Spleen (tissue), 11 donors: ENCODE results near the gene SMYD1. TPM values are rescaled to one million over a fixed set of nuclear protein-coding genes. Genes with fewer than 3 reads are reported as not detected.

ENCODE experiments used
- DNase-seq: peaks from one replicate; pipeline ENCODE4 v3.0.0-alpha.2; 2020
- H3K27ac ChIP-seq, 8 donors: fragments of 200-600 bp; sonication (generic) in 7 of 8; 1 replicate in 4 of 8; 2 replicates in 4 of 8; pipeline versions ENCODE4 v1.5.0 to v1.8.0; 2016 to 2021; ENCODE audit warnings: inconsistent platforms in 4 of 8, mild to moderate bottlenecking in 4 of 8, moderate library complexity in 1 of 8
- H3K27me3 ChIP-seq, 7 donors: fragments of 200-600 bp; sonication (generic) in 6 of 7; replicated peaks in 1 of 7; 1 replicate in 4 of 7; 2 replicates in 3 of 7; pipeline versions ENCODE4 v1.5.0 to v1.8.0; 2016 to 2021; ENCODE audit warnings: inconsistent platforms in 3 of 7, mild to moderate bottlenecking in 1 of 7
- H3K36me3 ChIP-seq, 6 donors: fragments of 200-600 bp; sonication (generic) in 5 of 6; 1 replicate in 4 of 6; 2 replicates in 2 of 6; pipeline versions ENCODE4 v1.5.0 to v1.8.0; 2016 to 2021; ENCODE audit warnings: inconsistent platforms in 2 of 6
- H3K4me1 ChIP-seq, 6 donors: fragments of 200-600 bp; sonication (generic) in 5 of 6; 1 replicate in 3 of 6; 2 replicates in 3 of 6; pipeline versions ENCODE4 v1.5.0 to v1.8.0; 2016 to 2021; ENCODE audit warnings: inconsistent platforms in 3 of 6
- H3K4me3 ChIP-seq, 8 donors: fragments of 200-600 bp; sonication (generic) in 7 of 8; 1 replicate in 4 of 8; 2 replicates in 4 of 8; pipeline versions ENCODE4 v1.5.0 to v1.8.0; 2016 to 2021; ENCODE audit warnings: inconsistent platforms in 4 of 8, mild to moderate bottlenecking in 4 of 8, moderate library complexity in 2 of 8
- H3K9me3 ChIP-seq, 8 donors: fragments of 200-600 bp; sonication (generic) in 7 of 8; 1 replicate in 4 of 8; 2 replicates in 4 of 8; pipeline versions ENCODE4 v1.5.0 to v1.8.0; 2016 to 2021; ENCODE audit warnings: inconsistent platforms in 4 of 8
- POLR2A ChIP-seq, 3 donors: fragments of 450-650 bp; IDR thresholded peaks; one replicate each; pipeline ENCODE4 v1.5.1; 2017; ENCODE audit warnings: antibody characterized with exemption in 3 of 3, mild to moderate bottlenecking in 1 of 3
- POLR2AphosphoS5 ChIP-seq, 3 donors: sonication (generic); formaldehyde crosslinking; IDR thresholded peaks; one replicate each; pipeline ENCODE4 v1.5.1; 2017; ENCODE audit warnings: antibody characterized with exemption in 3 of 3
- WGBS, 5 donors: extraction: QIAGEN DNeasy Blood & Tissue Kit in 3 of 5; methylation state at CpG; one replicate each; pipeline versions ENCODE4 v1.1.5 to v1.1.7; 2013 to 2018; 5-methylcytosine and 5-hydroxymethylcytosine counted together
- intact Hi-C: fragments of 100-400 bp; cut with DNase I; formaldehyde crosslinking; loops from one replicate; pipeline ENCODE4 v1.15.0; 2023; ENCODE audit warnings: low total_unique reads
- polyA plus RNA-seq, 3 donors: library from polyadenylated mRNA; stranded (reverse); fragments of 200-250 nt; gene quantifications; one replicate each; pipeline ENCODE4 v1.2.1, GENCODE V29; 2013
- total RNA-seq, 7 donors: library from RNA; depleted of rRNA in 3 of 7; stranded (reverse); fragments of >200 nt in 3 of 7; fragmentation: NEBNext Ultra II Directional in 4 of 7; extraction: Animal tissue kit (Norgen Biotek cat#: 25700) in 4 of 7; gene quantifications; one replicate each; pipeline versions ENCODE4 v1.1.0 to v1.2.1, GENCODE V29; 2016 to 2021
- TF ChIP-seq, protein P1 (sequence below), 11 experiments: fragments of 200-600 bp in 7 of 11; fragments of 450-650 bp in 4 of 11; sonication (generic) in 4 of 11; IDR thresholded peaks in 8 of 11; conservative IDR thresholded peaks in 3 of 11; 1 replicate in 7 of 11; 2 replicates in 4 of 11; pipeline versions ENCODE4 v1.4.0 to v1.8.0; 2016 to 2021; ENCODE audit warnings: antibody characterized with exemption in 11 of 11, inconsistent platforms in 4 of 11, mild to moderate bottlenecking in 1 of 11
- donor health status: healthy with polysubstance abuse.
- donor health status: DM: no; HTN: no; CAD: no; lungs with moderate emphysema.
- donor health status: DM: no; HTN: no; CAD: no.
- donor health status: Bipolar disorder and iron deficiency.
- donor health status: healthy.
- donor health status: DM: no; HTN: no; CAD: no.
- donor health status: DM: yes; HTN: yes; CAD: no.

The SMYD1 gene
- total and polyA plus RNA-seq, 10 donors, result 0.02 to 0.07 TPM; not detected in 8

DNA sequence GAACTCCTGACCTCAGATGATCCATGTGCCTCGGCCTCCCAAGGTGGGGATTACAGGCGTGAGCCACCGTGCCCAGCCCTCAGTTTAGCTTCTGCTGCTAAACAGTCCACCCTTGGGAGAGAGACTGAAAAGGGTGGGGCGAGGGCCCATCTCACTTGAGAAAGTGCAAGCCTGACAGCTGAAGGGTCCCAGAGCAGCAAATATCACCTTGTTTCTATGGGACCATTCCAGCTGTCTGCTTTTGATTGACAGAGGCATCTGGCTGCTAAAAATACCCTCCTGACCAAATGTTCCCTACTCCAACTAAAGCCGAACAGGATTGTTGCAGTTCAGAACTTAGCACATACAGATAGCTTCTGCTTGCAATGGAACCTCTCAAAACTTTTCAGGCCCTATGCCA is 436 bp upstream of the SMYD1 start:
- no peak for DNase-seq
- TF ChIP-seq, protein P1, sequence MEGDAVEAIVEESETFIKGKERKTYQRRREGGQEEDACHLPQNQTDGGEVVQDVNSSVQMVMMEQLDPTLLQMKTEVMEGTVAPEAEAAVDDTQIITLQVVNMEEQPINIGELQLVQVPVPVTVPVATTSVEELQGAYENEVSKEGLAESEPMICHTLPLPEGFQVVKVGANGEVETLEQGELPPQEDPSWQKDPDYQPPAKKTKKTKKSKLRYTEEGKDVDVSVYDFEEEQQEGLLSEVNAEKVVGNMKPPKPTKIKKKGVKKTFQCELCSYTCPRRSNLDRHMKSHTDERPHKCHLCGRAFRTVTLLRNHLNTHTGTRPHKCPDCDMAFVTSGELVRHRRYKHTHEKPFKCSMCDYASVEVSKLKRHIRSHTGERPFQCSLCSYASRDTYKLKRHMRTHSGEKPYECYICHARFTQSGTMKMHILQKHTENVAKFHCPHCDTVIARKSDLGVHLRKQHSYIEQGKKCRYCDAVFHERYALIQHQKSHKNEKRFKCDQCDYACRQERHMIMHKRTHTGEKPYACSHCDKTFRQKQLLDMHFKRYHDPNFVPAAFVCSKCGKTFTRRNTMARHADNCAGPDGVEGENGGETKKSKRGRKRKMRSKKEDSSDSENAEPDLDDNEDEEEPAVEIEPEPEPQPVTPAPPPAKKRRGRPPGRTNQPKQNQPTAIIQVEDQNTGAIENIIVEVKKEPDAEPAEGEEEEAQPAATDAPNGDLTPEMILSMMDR (IDR thresholded peaks at IDR 0.05 in 8 of 11, conservative IDR thresholded peaks at IDR 0.05 in 3 of 11), result no peak
- TF ChIP-seq POLR2AphosphoS5 (IDR thresholded peaks at IDR 0.05) (no peak), POLR2A (IDR thresholded peaks at IDR 0.05) (no peak)
- Histone ChIP-seq H3K36me3 (no peaks in the 10 kb centered on the region), H3K4me3 (no peak overlapping the region), H3K9me3 (no peaks in the 10 kb centered on the region), H3K4me1 (no peaks in the 10 kb centered on the region), H3K27ac (no peak overlapping the region), H3K27me3 (peaks cover 0 to 7% (median 0%) of the 10 kb centered on the region in 7 donors)
- WGBS, 5 donors, result 81 to 96% (median 89%) methylated on average over 5 of the region's 5 CpGs
- intact Hi-C loops, result no loop called here

DNA sequence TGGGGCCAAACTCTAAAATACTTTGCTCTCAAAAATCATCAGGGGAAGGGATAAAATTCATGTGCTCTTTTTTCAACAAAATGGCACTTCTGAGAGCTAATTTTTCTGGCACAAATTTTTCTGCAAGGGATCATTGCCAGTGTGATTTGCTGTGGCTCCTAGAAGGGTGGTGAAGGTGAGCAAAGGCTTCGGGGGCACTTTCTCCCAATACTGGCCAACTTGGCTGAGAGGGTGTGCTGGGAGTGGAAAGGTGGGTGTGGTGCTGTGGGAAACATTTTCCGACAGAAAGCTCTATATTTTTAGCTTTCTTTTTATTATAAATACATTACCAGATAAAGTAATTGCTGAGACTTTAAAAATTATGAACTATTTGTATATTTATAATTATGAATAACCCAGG is 419 bp downstream of the SMYD1 start:
- H3K4me1 ChIP-seq, result no peaks in the 10 kb centered on the region
- H3K36me3 ChIP-seq, result no peaks in the 10 kb centered on the region
- H3K27me3 ChIP-seq, result peaks cover 0 to 7% (median 0%) of the 10 kb centered on the region in 7 donors
- TF ChIP-seq, protein P1 (IDR thresholded peaks at IDR 0.05 in 8 of 11, conservative IDR thresholded peaks at IDR 0.05 in 3 of 11), result no peak
- TF ChIP-seq POLR2AphosphoS5 (IDR thresholded peaks at IDR 0.05) (no peak), POLR2A (IDR thresholded peaks at IDR 0.05) (no peak)
- intact Hi-C loops, result no loop called here
- no peak overlapping the region for H3K4me3 ChIP-seq
- no peak for DNase-seq
- H3K9me3 ChIP-seq, result no peaks in the 10 kb centered on the region
- WGBS, 5 donors, result 82 to 92% (median 88%) methylated on average over 2 of the region's 2 CpGs
- no peak overlapping the region for H3K27ac ChIP-seq

DNA sequence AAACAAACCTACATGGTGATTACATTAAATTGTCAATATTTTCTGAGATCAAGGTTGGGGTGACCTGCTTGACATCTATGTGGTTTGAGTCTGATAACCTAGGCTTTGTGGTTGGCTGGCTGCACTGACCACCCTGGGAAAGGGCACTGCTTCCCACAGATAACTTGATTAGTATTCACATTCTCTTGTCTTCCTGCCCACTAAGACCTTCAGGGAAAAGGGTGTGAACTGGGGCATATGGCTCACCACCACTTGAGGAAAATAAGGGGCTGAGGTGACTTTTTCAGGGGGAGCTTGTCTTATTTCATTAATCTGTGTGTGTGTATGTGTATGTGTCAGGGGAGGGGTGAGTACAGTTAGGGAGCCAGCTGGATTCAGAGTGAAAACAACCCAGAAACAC is 1.5 kb downstream of the SMYD1 start:
- no peak for DNase-seq
- Histone ChIP-seq H3K36me3 (no peaks in the 10 kb centered on the region), H3K4me3 (no peak overlapping the region), H3K27ac (no peak overlapping the region), H3K27me3 (peaks cover 0 to 7% (median 0%) of the 10 kb centered on the region in 7 donors), H3K9me3 (no peaks in the 10 kb centered on the region), H3K4me1 (no peaks in the 10 kb centered on the region)
- intact Hi-C loops, result no loop called here
- TF ChIP-seq, protein P1 (IDR thresholded peaks at IDR 0.05 in 8 of 11, conservative IDR thresholded peaks at IDR 0.05 in 3 of 11), result no peak
- no peak for TF ChIP-seq POLR2A (IDR thresholded peaks at IDR 0.05)
- TF ChIP-seq POLR2AphosphoS5 (IDR thresholded peaks at IDR 0.05), result no peak

DNA sequence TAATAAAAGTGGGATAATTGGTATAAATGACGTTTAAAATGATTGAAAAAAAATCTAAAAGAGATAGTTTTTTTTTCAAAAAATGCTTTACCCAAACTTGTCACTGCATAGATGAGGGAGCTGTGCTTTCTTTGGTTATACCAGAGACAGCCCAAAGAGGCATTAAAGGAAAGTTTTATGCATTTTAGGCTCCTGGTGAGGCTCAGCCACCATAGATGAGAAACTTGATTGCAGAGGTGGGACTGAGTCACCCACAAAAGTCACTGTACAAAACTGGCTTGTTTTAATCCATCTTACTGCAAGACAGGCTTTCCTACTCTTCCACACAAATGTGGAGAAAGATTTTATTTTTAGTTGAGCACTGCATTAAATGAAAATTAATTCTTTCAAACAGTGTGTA is 2.4 kb downstream of the SMYD1 start:
- Histone ChIP-seq H3K9me3 (no peaks in the 10 kb centered on the region), H3K4me1 (no peaks in the 10 kb centered on the region), H3K36me3 (no peaks in the 10 kb centered on the region), H3K4me3 (no peak overlapping the region), H3K27me3 (peaks cover 0 to 7% (median 0%) of the 10 kb centered on the region in 7 donors), H3K27ac (no peak overlapping the region)
- intact Hi-C loops, result no loop called here
- WGBS, 5 donors, result 79 to 88% (median 84%) methylated on average over 1 of the region's 1 CpG
- DNase-seq, result no peak
- TF ChIP-seq, protein P1 (IDR thresholded peaks at IDR 0.05 in 8 of 11, conservative IDR thresholded peaks at IDR 0.05 in 3 of 11), result no peak
- TF ChIP-seq POLR2AphosphoS5 (IDR thresholded peaks at IDR 0.05) (no peak), POLR2A (IDR thresholded peaks at IDR 0.05) (no peak)
